ENCODE results near the gene LILRA5. TPM values are rescaled to one million over a fixed set of nuclear protein-coding genes. Genes with fewer than 3 reads are reported as not detected.

Gene LILRA5
- polyA plus RNA-seq, 1 experiment = not detected

GRCh38 chr19:54345938-54346386 is 33.0 kb upstream of the LILRA5 start:
- H3K36me3 ChIP-seq (ENCODE audit: control insufficient read depth, insufficient read depth, low read length) = no peaks in the 10 kb centered on the region
- CTCF ChIA-PET = no interaction called here
- POLR2A ChIA-PET = no interaction called here
- no peak for DNase-seq (ENCODE audit: low read depth)
- H3K4me3 ChIP-seq (ENCODE audit: low read depth, low read length) = no peak overlapping the region
- no peaks in the 10 kb centered on the region; the same call in 1 of the 2 replicates for H3K27me3 ChIP-seq (ENCODE audit: control insufficient read depth, insufficient read depth, low read length)
- no peak for TF ChIP-seq CTCF (IDR thresholded peaks at IDR 0.05; ENCODE audit: insufficient read depth, low read depth, low read length)

GRCh38 chr19:54343868-54344267 is 30.9 kb upstream of the LILRA5 start:
- ChIA-PET POLR2A (no interaction called here), CTCF (no interaction called here)
- Histone ChIP-seq H3K27me3 (ENCODE audit: control insufficient read depth, insufficient read depth, low read length) (no peaks in the 10 kb centered on the region; the same call in 1 of the 2 replicates), H3K4me3 (ENCODE audit: low read depth, low read length) (no peak overlapping the region), H3K36me3 (ENCODE audit: control insufficient read depth, insufficient read depth, low read length) (no peaks in the 10 kb centered on the region)
- no peak for DNase-seq (ENCODE audit: low read depth)
- no peak for TF ChIP-seq CTCF (IDR thresholded peaks at IDR 0.05; ENCODE audit: insufficient read depth, low read depth, low read length)

- no peaks in the 10 kb centered on the region for H3K36me3 ChIP-seq (ENCODE audit: control insufficient read depth, insufficient read depth, low read length)
- POLR2A ChIA-PET = no interaction called here
- H3K4me3 ChIP-seq (ENCODE audit: low read depth, low read length) = no peak overlapping the region
- DNase-seq (ENCODE audit: low read depth) = no peak
- TF ChIP-seq CTCF (IDR thresholded peaks at IDR 0.05; ENCODE audit: insufficient read depth, low read depth, low read length) = no peak
- H3K27me3 ChIP-seq (ENCODE audit: control insufficient read depth, insufficient read depth, low read length) = no peaks in the 10 kb centered on the region
- CTCF ChIA-PET = interaction anchor here (0.8 kb wide), 2 partner anchors 15 to 17 kb away, joined by 3 read pairs; no protein-coding TSS in a partner anchor
Measured at GRCh38 chr19:54341295-54341694, 28.3 kb upstream of the LILRA5 start.

- Histone ChIP-seq H3K36me3 (ENCODE audit: control insufficient read depth, insufficient read depth, low read length) (no peaks in the 10 kb centered on the region), H3K27me3 (ENCODE audit: control insufficient read depth, insufficient read depth, low read length) (no peaks in the 10 kb centered on the region), H3K4me3 (ENCODE audit: low read depth, low read length) (no peak overlapping the region)
- DNase-seq (ENCODE audit: low read depth) = no peak
- CTCF ChIA-PET = no interaction called here
- TF ChIP-seq CTCF (IDR thresholded peaks at IDR 0.05; ENCODE audit: insufficient read depth, low read depth, low read length) = no peak
- POLR2A ChIA-PET = interaction anchor here (0.6 kb wide), 1 partner anchor 715 kb away, joined by 3 read pairs; no protein-coding TSS in a partner anchor
Measured at GRCh38 chr19:54339646-54340358, 26.8 kb upstream of the LILRA5 start.

GRCh38 chr19:54338521-54338920 is 25.6 kb upstream of the LILRA5 start:
- no peaks in the 10 kb centered on the region for H3K36me3 ChIP-seq (ENCODE audit: control insufficient read depth, insufficient read depth, low read length)
- no peak overlapping the region for H3K4me3 ChIP-seq (ENCODE audit: low read depth, low read length)
- POLR2A ChIA-PET = no interaction called here
- CTCF ChIA-PET = interaction anchor here (1.0 kb wide), 1 partner anchor 16 kb away, joined by 3 read pairs; no protein-coding TSS in a partner anchor
- no peak for TF ChIP-seq CTCF (IDR thresholded peaks at IDR 0.05; ENCODE audit: insufficient read depth, low read depth, low read length)
- no peak for DNase-seq (ENCODE audit: low read depth)
- H3K27me3 ChIP-seq (ENCODE audit: control insufficient read depth, insufficient read depth, low read length) = no peaks in the 10 kb centered on the region

All from BJ (cell line).